ENCODE results near the gene MMD2. TPM values are rescaled to one million over a fixed set of nuclear protein-coding genes. Genes with fewer than 3 reads are reported as not detected.

The MMD2 gene
- total RNA-seq, 1 donor from 2014 or later = not detected

DNA sequence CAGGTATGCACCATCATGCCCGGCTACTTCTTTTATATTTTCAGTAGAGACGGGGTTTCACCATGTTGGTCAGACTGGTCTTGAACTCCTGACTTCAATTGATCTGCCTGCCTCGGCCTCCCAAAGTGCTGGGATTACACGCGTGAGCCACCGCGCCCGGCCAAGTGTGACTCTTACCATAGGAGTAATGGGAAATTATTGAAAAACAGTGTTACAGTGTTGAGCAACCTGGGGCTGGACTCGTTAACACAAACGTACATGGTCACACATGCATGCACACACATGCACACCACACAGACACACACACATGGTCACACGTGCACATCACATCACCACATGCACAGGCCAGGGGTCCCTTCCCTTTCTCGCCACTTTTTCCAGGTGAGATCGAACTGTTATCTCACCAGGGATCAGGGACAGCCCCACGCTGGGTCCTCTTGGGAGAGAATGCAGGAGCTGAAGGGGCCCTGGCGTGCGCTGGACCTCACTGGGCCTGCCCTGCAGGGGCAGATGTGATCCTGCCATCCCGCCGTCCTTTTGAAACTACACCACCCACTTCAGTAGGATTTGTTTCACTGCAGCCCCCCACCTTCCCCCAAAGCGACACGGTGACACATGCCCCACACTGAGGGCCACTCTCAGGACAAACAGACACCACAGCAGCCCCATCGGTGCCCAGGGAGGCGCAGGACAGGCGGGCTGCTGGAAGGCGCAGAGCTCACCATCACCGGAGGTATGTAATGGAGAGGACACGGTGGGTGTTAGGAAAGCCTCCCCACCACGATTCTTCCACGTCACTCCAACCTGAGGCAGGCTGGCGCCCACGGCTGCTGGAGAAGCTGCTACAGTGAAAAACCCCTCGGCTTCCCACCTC is 85.7 kb downstream of the MMD2 start:
- TF ChIP-seq, protein P1, sequence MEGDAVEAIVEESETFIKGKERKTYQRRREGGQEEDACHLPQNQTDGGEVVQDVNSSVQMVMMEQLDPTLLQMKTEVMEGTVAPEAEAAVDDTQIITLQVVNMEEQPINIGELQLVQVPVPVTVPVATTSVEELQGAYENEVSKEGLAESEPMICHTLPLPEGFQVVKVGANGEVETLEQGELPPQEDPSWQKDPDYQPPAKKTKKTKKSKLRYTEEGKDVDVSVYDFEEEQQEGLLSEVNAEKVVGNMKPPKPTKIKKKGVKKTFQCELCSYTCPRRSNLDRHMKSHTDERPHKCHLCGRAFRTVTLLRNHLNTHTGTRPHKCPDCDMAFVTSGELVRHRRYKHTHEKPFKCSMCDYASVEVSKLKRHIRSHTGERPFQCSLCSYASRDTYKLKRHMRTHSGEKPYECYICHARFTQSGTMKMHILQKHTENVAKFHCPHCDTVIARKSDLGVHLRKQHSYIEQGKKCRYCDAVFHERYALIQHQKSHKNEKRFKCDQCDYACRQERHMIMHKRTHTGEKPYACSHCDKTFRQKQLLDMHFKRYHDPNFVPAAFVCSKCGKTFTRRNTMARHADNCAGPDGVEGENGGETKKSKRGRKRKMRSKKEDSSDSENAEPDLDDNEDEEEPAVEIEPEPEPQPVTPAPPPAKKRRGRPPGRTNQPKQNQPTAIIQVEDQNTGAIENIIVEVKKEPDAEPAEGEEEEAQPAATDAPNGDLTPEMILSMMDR (IDR thresholded peaks at IDR 0.05) = no peak
- no peak overlapping the region for H3K27ac Mint-ChIP-seq (ENCODE audit: unreplicated experiment)
- H3K4me1 Mint-ChIP-seq (ENCODE audit: unreplicated experiment) = peaks cover 5% of the 10 kb centered on the region
- no peak for DNase-seq (ENCODE audit: extremely low spot score, unreplicated experiment)
- H3K27me3 Mint-ChIP-seq (ENCODE audit: unreplicated experiment) = no peaks in the 10 kb centered on the region
- H3K4me3 Mint-ChIP-seq (ENCODE audit: unreplicated experiment) = no peak overlapping the region
- peaks cover 3% of the 10 kb centered on the region for H3K36me3 Mint-ChIP-seq (ENCODE audit: unreplicated experiment)
- H3K9me3 Mint-ChIP-seq (ENCODE audit: unreplicated experiment) = no peaks in the 10 kb centered on the region

DNA sequence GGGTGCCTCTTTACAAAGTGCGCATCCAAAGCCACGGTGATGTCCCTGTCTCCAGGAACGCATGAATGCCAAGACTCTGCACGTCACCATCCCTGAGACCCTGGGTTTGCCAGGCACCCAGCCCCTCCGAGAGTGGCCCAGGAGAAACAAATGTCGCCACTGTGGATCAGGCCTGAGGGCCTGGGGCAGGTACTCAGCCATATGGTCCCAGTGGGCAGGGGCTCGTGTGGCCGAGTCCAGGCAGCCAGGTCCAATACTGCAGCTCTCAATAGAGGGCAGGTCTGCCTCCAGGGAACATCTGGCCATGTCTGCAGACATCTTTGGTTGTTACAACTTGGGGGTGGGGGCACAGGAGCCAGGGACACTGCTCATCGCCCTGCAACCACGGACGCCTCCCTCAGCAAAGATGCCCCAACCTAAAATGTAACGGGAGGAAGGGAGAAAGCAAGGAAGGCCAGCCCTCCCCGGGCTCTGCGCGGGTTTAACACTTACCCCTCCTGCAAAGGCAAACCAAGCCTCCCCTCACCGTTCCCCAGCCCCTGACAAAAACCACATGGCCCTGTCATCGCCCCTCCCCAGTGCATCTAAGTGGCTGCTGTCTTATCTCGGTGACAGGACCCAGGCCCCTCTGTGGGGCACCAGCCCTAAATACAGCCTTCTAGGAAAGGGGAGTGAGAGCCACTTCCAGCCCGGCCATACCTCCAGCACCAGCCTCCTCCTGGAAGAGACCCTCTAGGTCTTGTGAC is 86.9 kb downstream of the MMD2 start:
- TF ChIP-seq, protein P1 (IDR thresholded peaks at IDR 0.05) = no peak
- H3K9me3 Mint-ChIP-seq (ENCODE audit: unreplicated experiment) = no peaks in the 10 kb centered on the region
- DNase-seq (ENCODE audit: extremely low spot score, unreplicated experiment) = no peak
- H3K27me3 Mint-ChIP-seq (ENCODE audit: unreplicated experiment) = no peaks in the 10 kb centered on the region
- H3K4me3 Mint-ChIP-seq (ENCODE audit: unreplicated experiment) = no peak overlapping the region
- H3K36me3 Mint-ChIP-seq (ENCODE audit: unreplicated experiment) = no peaks in the 10 kb centered on the region
- peaks cover 5% of the 10 kb centered on the region for H3K4me1 Mint-ChIP-seq (ENCODE audit: unreplicated experiment)
- H3K27ac Mint-ChIP-seq (ENCODE audit: unreplicated experiment) = no peak overlapping the region

DNA sequence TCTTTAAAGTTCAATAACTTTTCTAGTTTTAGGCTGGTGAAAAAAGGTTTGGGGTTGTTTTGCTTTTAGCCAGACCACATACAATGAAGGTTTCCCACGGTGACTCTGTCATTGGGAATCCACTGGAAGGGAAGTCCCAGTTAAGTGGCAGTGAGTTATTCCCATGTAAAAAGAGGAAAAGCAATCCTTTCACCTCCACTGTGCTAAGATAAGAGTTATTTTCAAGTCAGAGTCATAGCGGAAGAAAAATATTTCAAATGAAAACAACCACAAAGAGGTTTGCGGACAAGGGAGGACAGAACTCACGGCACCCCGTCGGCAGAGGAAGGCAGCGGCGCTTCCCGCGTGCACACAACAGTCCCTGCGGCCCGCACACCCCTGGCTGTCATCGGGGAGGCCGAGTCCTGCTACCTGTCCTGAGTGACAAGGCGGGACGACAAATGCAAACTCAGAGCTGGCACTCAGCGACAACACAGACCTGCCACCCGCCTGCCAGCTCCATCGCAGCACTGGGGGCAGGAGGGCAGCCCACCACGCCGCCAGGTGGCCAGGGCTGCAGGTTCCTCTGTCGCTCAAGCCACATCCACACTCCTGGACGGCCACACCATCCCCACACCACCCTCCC is 87.8 kb downstream of the MMD2 start:
- Mint-ChIP-seq H3K27me3 (ENCODE audit: unreplicated experiment) (no peaks in the 10 kb centered on the region), H3K4me1 (ENCODE audit: unreplicated experiment) (peaks cover 5% of the 10 kb centered on the region), H3K9me3 (ENCODE audit: unreplicated experiment) (no peaks in the 10 kb centered on the region), H3K27ac (ENCODE audit: unreplicated experiment) (no peak overlapping the region), H3K4me3 (ENCODE audit: unreplicated experiment) (no peak overlapping the region), H3K36me3 (ENCODE audit: unreplicated experiment) (no peaks in the 10 kb centered on the region)
- TF ChIP-seq, protein P1 (IDR thresholded peaks at IDR 0.05) = no peak
- no peak for DNase-seq (ENCODE audit: extremely low spot score, unreplicated experiment)

DNA sequence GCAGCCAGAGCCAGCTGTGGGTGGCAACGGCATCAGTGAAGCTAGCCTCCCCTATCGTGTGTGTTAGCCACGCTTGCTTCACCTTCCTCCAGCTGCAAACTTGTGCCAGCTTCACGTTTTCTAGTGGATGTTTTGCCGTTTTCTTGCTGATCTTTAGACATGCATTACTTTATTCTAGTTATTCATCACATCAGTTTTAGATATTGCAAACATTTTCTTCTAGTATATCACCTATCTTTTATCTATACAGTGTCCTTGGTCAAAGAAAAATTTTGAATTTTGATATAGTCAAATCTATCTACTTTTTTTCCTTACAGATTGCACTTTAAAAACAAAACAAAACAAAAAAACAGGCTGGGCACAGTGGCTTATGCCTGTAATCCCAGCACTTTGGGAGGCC is 90.5 kb downstream of the MMD2 start:
- Mint-ChIP-seq H3K9me3 (ENCODE audit: unreplicated experiment) (peaks cover 7% of the 10 kb centered on the region), H3K36me3 (ENCODE audit: unreplicated experiment) (no peaks in the 10 kb centered on the region), H3K27ac (ENCODE audit: unreplicated experiment) (no peak overlapping the region), H3K4me3 (ENCODE audit: unreplicated experiment) (no peak overlapping the region), H3K4me1 (ENCODE audit: unreplicated experiment) (peaks cover 5% of the 10 kb centered on the region), H3K27me3 (ENCODE audit: unreplicated experiment) (peaks cover 12% of the 10 kb centered on the region)
- TF ChIP-seq, protein P1 (IDR thresholded peaks at IDR 0.05) = no peak
- DNase-seq (ENCODE audit: extremely low spot score, unreplicated experiment) = no peak
